ENCODE results near the gene TRIM59. TPM values are rescaled to one million over a fixed set of nuclear protein-coding genes. Genes with fewer than 3 reads are reported as not detected.

Gene TRIM59
- total RNA-seq, 1 donor: 22.1 TPM

DNA sequence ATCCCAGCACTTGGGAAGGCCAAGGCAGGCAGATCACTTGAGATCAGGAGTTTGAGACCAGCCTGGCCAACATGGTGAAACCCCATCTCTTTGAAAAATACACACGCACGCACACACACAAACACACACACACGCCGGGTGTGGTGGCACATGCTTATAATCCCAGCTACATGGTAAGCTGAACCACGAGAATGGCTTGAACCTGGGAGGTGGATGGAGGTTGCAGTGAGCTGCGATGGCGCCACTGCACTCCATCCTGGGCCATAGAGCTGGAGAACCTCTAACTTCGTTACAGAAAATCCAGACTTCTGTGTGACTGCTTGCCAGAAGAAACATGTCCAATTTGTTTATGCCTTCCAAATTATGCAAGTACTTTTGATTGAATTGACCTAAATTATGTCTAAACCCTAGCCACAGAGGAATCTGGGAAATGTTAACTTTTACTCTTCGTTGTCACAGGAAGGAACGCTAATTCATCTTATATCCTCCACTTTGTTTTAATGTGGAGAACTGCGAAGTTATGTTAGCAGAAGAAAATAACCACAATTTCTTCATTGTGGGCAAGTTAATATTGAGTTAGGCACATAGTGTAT, 21.7 kb downstream of the TRIM59 start:
- TF ChIP-seq, protein P1, sequence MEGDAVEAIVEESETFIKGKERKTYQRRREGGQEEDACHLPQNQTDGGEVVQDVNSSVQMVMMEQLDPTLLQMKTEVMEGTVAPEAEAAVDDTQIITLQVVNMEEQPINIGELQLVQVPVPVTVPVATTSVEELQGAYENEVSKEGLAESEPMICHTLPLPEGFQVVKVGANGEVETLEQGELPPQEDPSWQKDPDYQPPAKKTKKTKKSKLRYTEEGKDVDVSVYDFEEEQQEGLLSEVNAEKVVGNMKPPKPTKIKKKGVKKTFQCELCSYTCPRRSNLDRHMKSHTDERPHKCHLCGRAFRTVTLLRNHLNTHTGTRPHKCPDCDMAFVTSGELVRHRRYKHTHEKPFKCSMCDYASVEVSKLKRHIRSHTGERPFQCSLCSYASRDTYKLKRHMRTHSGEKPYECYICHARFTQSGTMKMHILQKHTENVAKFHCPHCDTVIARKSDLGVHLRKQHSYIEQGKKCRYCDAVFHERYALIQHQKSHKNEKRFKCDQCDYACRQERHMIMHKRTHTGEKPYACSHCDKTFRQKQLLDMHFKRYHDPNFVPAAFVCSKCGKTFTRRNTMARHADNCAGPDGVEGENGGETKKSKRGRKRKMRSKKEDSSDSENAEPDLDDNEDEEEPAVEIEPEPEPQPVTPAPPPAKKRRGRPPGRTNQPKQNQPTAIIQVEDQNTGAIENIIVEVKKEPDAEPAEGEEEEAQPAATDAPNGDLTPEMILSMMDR (IDR thresholded peaks at IDR 0.05; ENCODE audit: extremely low read depth, low read depth, low read length): no peak
- Histone ChIP-seq H3K4me3 (ENCODE audit: insufficient read depth, low read length) (no peak overlapping the region), H4K20me1 (ENCODE audit: insufficient read depth, low read length) (no peaks in the 10 kb centered on the region), H3K79me2 (ENCODE audit: insufficient read depth, low read length) (peaks cover 53% of the 10 kb centered on the region), H3K9me3 (ENCODE audit: low read depth, low read length) (no peaks in the 10 kb centered on the region), H3K36me3 (ENCODE audit: insufficient read depth, low read length) (peaks cover 89% of the 10 kb centered on the region), H3K4me2 (ENCODE audit: insufficient read depth, low read length) (no peak overlapping the region), H3K4me1 (ENCODE audit: insufficient read depth, low read length) (no peaks in the 10 kb centered on the region), H3K27me3 (ENCODE audit: insufficient read depth, low read length) (no peaks in the 10 kb centered on the region), H2AFZ (ENCODE audit: low read length) (no peak overlapping the region), H3K27ac (ENCODE audit: low read depth, low read length) (no peak overlapping the region)
- DNase-seq (ENCODE audit: insufficient read length, low spot score, missing footprints): no peak

DNA sequence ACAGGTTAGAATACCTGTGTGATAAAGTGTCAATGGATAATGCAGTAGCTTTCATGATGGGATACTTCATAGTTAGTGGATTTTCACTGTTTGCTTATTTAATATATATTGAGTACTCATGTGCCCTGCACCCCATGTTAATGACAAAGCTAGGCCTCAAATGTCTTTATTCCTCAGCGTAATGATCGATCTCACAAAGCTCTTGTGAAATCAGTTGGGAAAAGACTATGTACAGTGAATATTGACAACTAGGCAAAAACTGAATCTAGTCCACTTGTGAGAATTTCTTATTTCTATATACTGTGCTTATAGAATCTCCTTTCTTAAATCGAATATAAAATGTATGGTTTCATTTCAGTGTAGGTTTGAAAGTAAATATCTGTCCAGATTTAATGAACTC, 32.3 kb downstream of the TRIM59 start:
- Histone ChIP-seq H3K36me3 (ENCODE audit: insufficient read depth, low read length) (peaks cover 80% of the 10 kb centered on the region), H3K4me2 (ENCODE audit: insufficient read depth, low read length) (no peak overlapping the region), H3K4me3 (ENCODE audit: insufficient read depth, low read length) (no peak overlapping the region), H3K79me2 (ENCODE audit: insufficient read depth, low read length) (peaks cover 69% of the 10 kb centered on the region), H3K27ac (ENCODE audit: low read depth, low read length) (no peak overlapping the region), H3K9me3 (ENCODE audit: low read depth, low read length) (no peaks in the 10 kb centered on the region), H2AFZ (ENCODE audit: low read length) (no peak overlapping the region), H3K27me3 (ENCODE audit: insufficient read depth, low read length) (no peaks in the 10 kb centered on the region), H4K20me1 (ENCODE audit: insufficient read depth, low read length) (no peaks in the 10 kb centered on the region), H3K4me1 (ENCODE audit: insufficient read depth, low read length) (no peaks in the 10 kb centered on the region)
- TF ChIP-seq, protein P1 (IDR thresholded peaks at IDR 0.05; ENCODE audit: extremely low read depth, low read depth, low read length): no peak
- no peak for DNase-seq (ENCODE audit: insufficient read length, low spot score, missing footprints)

DNA sequence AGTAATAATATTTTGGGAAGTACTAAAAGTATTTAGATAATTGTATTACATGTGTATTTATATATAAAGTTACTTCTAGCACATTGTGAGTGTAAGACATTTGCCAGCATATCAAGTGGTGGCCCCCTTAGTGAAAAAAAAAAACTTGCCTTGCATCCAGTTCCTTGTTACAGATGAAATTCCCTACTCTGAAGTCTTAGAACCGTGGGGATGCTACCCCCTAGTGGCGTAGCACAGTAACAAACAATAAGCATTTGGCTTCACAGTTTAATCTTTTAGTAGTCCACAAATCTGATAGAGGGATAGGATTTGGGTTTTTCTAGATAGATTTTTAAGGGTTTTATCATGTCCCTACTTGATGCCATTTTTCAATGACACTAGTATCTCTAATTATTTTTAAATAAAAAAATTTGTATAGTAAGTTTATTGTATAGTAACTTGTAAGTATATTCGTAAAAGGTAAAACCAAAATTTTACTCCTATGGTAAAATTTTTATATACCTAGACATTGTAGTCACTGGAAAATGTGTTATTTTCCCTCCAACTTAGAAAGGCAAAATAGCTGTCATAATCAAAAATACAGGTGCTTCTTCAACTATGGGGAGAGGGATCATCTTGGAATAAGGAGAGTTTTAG, 35.9 kb downstream of the TRIM59 start:
- H3K4me3 ChIP-seq (ENCODE audit: insufficient read depth, low read length): no peak overlapping the region
- no peaks in the 10 kb centered on the region for H3K9me3 ChIP-seq (ENCODE audit: low read depth, low read length)
- peaks cover 56% of the 10 kb centered on the region for H3K36me3 ChIP-seq (ENCODE audit: insufficient read depth, low read length)
- no peak overlapping the region for H2AFZ ChIP-seq (ENCODE audit: low read length)
- peaks cover 4% of the 10 kb centered on the region for H3K4me1 ChIP-seq (ENCODE audit: insufficient read depth, low read length)
- no peaks in the 10 kb centered on the region for H3K27me3 ChIP-seq (ENCODE audit: insufficient read depth, low read length)
- no peak overlapping the region for H3K27ac ChIP-seq (ENCODE audit: low read depth, low read length)
- peaks cover 73% of the 10 kb centered on the region for H3K79me2 ChIP-seq (ENCODE audit: insufficient read depth, low read length)
- TF ChIP-seq, protein P1 (IDR thresholded peaks at IDR 0.05; ENCODE audit: extremely low read depth, low read depth, low read length): peak; percentile 84
- peak; percentile 73 for DNase-seq (ENCODE audit: insufficient read length, low spot score, missing footprints)
- no peaks in the 10 kb centered on the region for H4K20me1 ChIP-seq (ENCODE audit: insufficient read depth, low read length)
- H3K4me2 ChIP-seq (ENCODE audit: insufficient read depth, low read length): no peak overlapping the region

DNA sequence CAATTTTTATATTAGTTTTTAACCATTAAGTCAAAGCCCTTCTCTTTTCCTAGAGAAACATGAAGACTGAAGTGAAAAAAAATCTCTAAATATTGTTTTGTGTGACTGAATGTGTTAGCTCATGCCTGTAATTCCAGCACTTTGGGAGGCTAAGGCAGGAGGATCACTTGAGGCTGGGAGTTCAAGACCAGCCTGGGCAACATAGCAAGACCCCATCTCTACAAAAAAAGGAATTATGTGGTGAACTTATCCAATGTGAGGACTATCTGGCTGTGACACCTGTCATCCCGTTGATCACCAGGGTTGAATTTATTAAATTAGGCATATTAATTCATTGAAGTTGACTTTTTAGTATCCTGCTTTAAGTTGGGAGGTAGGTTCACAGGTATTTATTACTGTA, 37.1 kb downstream of the TRIM59 start:
- Histone ChIP-seq H3K79me2 (ENCODE audit: insufficient read depth, low read length) (peaks cover 75% of the 10 kb centered on the region), H3K27me3 (ENCODE audit: insufficient read depth, low read length) (no peaks in the 10 kb centered on the region), H3K9me3 (ENCODE audit: low read depth, low read length) (no peaks in the 10 kb centered on the region), H3K27ac (ENCODE audit: low read depth, low read length) (peak overlapping the region; percentile 21), H3K36me3 (ENCODE audit: insufficient read depth, low read length) (peaks cover 48% of the 10 kb centered on the region), H3K4me3 (ENCODE audit: insufficient read depth, low read length) (no peak overlapping the region), H3K4me2 (ENCODE audit: insufficient read depth, low read length) (no peak overlapping the region), H4K20me1 (ENCODE audit: insufficient read depth, low read length) (no peaks in the 10 kb centered on the region), H2AFZ (ENCODE audit: low read length) (no peak overlapping the region), H3K4me1 (ENCODE audit: insufficient read depth, low read length) (peaks cover 4% of the 10 kb centered on the region)
- TF ChIP-seq, protein P1 (IDR thresholded peaks at IDR 0.05; ENCODE audit: extremely low read depth, low read depth, low read length): no peak
- DNase-seq (ENCODE audit: insufficient read length, low spot score, missing footprints): no peak
